ENCODE measurements around the gene EXOC6B.
"Not testable (repeated sequence)": the region's sequence is repeated elsewhere in the genome, so short reads cannot be mapped to it uniquely, and the experiment has no call there.

The EXOC6B gene

GRCh38 chr2:72674982-72675915, 150.6 kb downstream of the EXOC6B start:
- DNase-seq: no peak

GRCh38 chr2:72673279-72673678, 152.6 kb downstream of the EXOC6B start:
- DNase-seq: no peak

- DNase-seq: no peak
Measured at GRCh38 chr2:72669121-72669520, 156.7 kb downstream of the EXOC6B start.

- no peak for DNase-seq
Measured at GRCh38 chr2:72668647-72669046, 157.2 kb downstream of the EXOC6B start.

- no peak for DNase-seq
Measured at GRCh38 chr2:72665448-72665847, 160.4 kb downstream of the EXOC6B start.

GRCh38 chr2:72661985-72662384, 163.8 kb downstream of the EXOC6B start:
- no peak for DNase-seq

GRCh38 chr2:72649810-72650209, 176.0 kb downstream of the EXOC6B start:
- no peak for DNase-seq

- DNase-seq: not testable (repeated sequence)
Measured at GRCh38 chr2:72641221-72641620, 184.6 kb downstream of the EXOC6B start.

GRCh38 chr2:72638600-72639211, 187.1 kb downstream of the EXOC6B start:
- no peak for DNase-seq

- no peak for DNase-seq
Measured at GRCh38 chr2:72636210-72636609, 189.6 kb downstream of the EXOC6B start.

GRCh38 chr2:72630767-72631166, 195.1 kb downstream of the EXOC6B start:
- no peak for DNase-seq

GRCh38 chr2:72629062-72629461, 196.8 kb downstream of the EXOC6B start:
- DNase-seq: no peak

GRCh38 chr2:72627083-72627482, 198.8 kb downstream of the EXOC6B start:
- no peak for DNase-seq

GRCh38 chr2:72625366-72625765, 200.5 kb downstream of the EXOC6B start:
- no peak for DNase-seq

GRCh38 chr2:72623481-72623880, 202.4 kb downstream of the EXOC6B start:
- no peak for DNase-seq

- no peak for DNase-seq
Measured at GRCh38 chr2:72619626-72620025, 206.2 kb downstream of the EXOC6B start.

- no peak for DNase-seq
Measured at GRCh38 chr2:72613931-72614330, 211.9 kb downstream of the EXOC6B start.

GRCh38 chr2:72612614-72613160, 213.1 kb downstream of the EXOC6B start:
- no peak for DNase-seq

- no peak for DNase-seq
Measured at GRCh38 chr2:72607189-72607588, 218.6 kb downstream of the EXOC6B start.

GRCh38 chr2:72605836-72606442, 219.9 kb downstream of the EXOC6B start:
- no peak for DNase-seq

- DNase-seq: no peak
Measured at GRCh38 chr2:72604468-72604867, 221.4 kb downstream of the EXOC6B start.

- no peak for DNase-seq
Measured at GRCh38 chr2:72603481-72603880, 222.4 kb downstream of the EXOC6B start.

GRCh38 chr2:72602711-72603110, 223.1 kb downstream of the EXOC6B start:
- DNase-seq: no peak

GRCh38 chr2:72602095-72602494, 223.7 kb downstream of the EXOC6B start:
- no peak for DNase-seq

Measured in CD4-positive, alpha-beta T cell treated with Interleukin-12 subunit alpha and Interleukin-12 subunit beta, for 1 hour (primary cell).